Measurements from ENCODE around the gene CLK4.

CLK4 gene

DNA sequence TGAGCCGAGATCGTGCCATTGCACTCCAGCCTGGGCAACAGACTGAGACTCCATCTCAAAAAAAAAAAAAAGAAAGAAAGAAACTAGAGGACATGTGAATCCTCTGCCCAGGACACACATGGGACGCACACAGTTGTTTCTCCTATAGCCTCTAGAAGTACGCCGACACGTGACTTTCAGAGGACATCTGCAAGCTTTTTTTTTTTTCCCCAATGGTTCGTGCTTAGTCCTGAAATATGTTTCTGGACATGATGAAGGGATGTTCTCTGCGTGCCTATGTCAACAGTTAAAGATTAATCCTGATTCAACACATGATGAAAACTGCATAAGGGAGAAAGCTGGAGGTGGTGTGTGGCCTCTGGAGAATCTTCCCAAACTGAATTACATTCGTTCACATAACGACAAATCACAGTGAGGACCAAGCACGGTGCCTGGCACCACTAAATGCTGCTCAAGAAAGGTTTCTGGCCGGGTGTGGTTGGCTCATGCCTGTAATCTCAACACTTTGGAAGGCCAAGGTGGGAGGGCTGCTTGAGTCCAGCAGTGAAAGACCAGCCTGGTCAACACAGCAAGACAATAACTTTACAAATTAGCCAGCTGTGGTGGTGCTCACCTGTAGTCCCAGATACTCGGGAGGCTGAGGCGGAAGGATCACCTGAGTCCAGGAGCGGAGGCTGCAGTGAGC, 46.4 kb downstream of the CLK4 start:
- Histone ChIP-seq H3K27ac (no peak overlapping the region), H3K4me3 (ENCODE audit: low read depth, low read length) (no peak overlapping the region), H3K36me3 (ENCODE audit: control insufficient read depth, insufficient read depth, low read length) (no peaks in the 10 kb centered on the region), H3K9me3 (ENCODE audit: control insufficient read depth, low read length) (no peaks in the 10 kb centered on the region), H2AFZ (no peak overlapping the region), H3K4me2 (ENCODE audit: low read length) (no peak overlapping the region), H3K4me1 (no peaks in the 10 kb centered on the region), H3K9ac (no peak overlapping the region), H3K27me3 (ENCODE audit: control insufficient read depth, insufficient read depth, low read length) (no peaks in the 10 kb centered on the region), H3K79me2 (no peaks in the 10 kb centered on the region)
- TF ChIP-seq, protein P1, sequence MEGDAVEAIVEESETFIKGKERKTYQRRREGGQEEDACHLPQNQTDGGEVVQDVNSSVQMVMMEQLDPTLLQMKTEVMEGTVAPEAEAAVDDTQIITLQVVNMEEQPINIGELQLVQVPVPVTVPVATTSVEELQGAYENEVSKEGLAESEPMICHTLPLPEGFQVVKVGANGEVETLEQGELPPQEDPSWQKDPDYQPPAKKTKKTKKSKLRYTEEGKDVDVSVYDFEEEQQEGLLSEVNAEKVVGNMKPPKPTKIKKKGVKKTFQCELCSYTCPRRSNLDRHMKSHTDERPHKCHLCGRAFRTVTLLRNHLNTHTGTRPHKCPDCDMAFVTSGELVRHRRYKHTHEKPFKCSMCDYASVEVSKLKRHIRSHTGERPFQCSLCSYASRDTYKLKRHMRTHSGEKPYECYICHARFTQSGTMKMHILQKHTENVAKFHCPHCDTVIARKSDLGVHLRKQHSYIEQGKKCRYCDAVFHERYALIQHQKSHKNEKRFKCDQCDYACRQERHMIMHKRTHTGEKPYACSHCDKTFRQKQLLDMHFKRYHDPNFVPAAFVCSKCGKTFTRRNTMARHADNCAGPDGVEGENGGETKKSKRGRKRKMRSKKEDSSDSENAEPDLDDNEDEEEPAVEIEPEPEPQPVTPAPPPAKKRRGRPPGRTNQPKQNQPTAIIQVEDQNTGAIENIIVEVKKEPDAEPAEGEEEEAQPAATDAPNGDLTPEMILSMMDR (IDR thresholded peaks at IDR 0.05) = no peak

DNA sequence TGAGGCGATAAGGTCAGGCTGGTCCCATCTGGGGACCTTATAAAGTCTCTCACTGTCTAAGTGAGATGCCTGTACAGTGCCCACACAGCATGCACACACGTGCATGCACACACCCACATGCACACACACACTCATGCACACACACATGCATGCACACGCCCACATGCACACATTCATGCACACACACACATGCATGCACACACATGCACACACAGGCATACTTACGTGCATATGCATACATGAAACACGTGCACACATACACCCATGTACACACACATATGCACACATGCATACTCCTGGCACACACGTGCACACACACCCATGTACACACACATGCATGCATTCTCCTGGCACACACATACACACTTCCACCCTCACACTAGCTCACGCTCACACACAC, 48.9 kb downstream of the CLK4 start:
- H3K4me1 ChIP-seq = no peaks in the 10 kb centered on the region

DNA sequence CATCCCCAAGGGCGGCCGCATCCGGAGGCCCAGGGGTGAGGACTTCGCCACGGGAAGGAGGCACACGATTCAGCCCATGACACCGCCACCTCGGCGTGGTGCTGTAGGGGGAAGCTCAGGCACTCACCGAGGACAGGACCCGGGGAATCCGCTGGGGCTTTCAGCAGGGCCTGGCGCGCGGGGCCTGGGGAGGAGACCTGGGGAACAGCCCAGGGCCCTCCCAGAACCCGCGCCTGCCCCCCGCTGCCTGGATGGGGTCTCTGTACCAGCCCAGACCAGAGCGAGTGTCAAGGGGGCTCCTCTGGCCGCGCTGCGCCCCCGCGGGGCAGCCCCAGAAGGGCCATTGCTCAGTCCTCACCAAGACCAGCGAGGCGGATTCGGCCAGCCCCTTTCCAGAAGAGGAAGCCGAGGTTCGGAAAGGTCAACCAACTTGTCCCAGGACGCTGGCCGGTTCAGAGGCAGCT, 49.4 kb downstream of the CLK4 start:
- H3K9ac ChIP-seq = no peak overlapping the region
- no peaks in the 10 kb centered on the region for H3K79me2 ChIP-seq
- no peak overlapping the region for H3K27ac ChIP-seq
- no peak overlapping the region for H3K4me2 ChIP-seq (ENCODE audit: low read length)
- no peak overlapping the region for H2AFZ ChIP-seq
- H3K4me3 ChIP-seq (ENCODE audit: low read depth, low read length) = no peak overlapping the region
- no peaks in the 10 kb centered on the region for H3K4me1 ChIP-seq
- no peaks in the 10 kb centered on the region for H3K9me3 ChIP-seq (ENCODE audit: control insufficient read depth, low read length)
- no peaks in the 10 kb centered on the region for H3K36me3 ChIP-seq (ENCODE audit: control insufficient read depth, insufficient read depth, low read length)
- TF ChIP-seq, protein P1 (IDR thresholded peaks at IDR 0.05) = no peak
- H3K27me3 ChIP-seq (ENCODE audit: control insufficient read depth, insufficient read depth, low read length) = no peaks in the 10 kb centered on the region

More for the DNA sequence above, 48.9 kb downstream of the CLK4 start:
- H3K4me2 ChIP-seq (ENCODE audit: low read length) = no peak overlapping the region
- TF ChIP-seq, protein P1 (IDR thresholded peaks at IDR 0.05) = no peak
- no peaks in the 10 kb centered on the region for H3K79me2 ChIP-seq
- no peaks in the 10 kb centered on the region for H3K27me3 ChIP-seq (ENCODE audit: control insufficient read depth, insufficient read depth, low read length)
- no peak overlapping the region for H3K9ac ChIP-seq
- no peaks in the 10 kb centered on the region for H3K36me3 ChIP-seq (ENCODE audit: control insufficient read depth, insufficient read depth, low read length)
- no peak overlapping the region for H3K27ac ChIP-seq
- H2AFZ ChIP-seq = no peak overlapping the region
- H3K4me3 ChIP-seq (ENCODE audit: low read depth, low read length) = no peak overlapping the region
- H3K9me3 ChIP-seq (ENCODE audit: control insufficient read depth, low read length) = no peaks in the 10 kb centered on the region

GRCh38 chr5:178576591-178577351, 50.1 kb downstream of the CLK4 start:
- H3K27ac ChIP-seq = no peak overlapping the region

More at GRCh38 chr5:178576591-178577351, 50.1 kb downstream of the CLK4 start:
- Histone ChIP-seq H3K4me1 (no peaks in the 10 kb centered on the region), H3K4me2 (ENCODE audit: low read length) (no peak overlapping the region), H3K4me3 (ENCODE audit: low read depth, low read length) (no peak overlapping the region), H3K9ac (no peak overlapping the region), H3K79me2 (no peaks in the 10 kb centered on the region), H3K27me3 (ENCODE audit: control insufficient read depth, insufficient read depth, low read length) (no peaks in the 10 kb centered on the region), H2AFZ (no peak overlapping the region), H3K9me3 (ENCODE audit: control insufficient read depth, low read length) (no peaks in the 10 kb centered on the region), H3K36me3 (ENCODE audit: control insufficient read depth, insufficient read depth, low read length) (no peaks in the 10 kb centered on the region)
- TF ChIP-seq, protein P1 (IDR thresholded peaks at IDR 0.05) = no peak

Measured in parathyroid adenoma (tissue), 2 donors.